Upper lobe of right lung (tissue), 1 donor: ENCODE results near the gene USP24. TPM values are rescaled to one million over a fixed set of nuclear protein-coding genes. Genes with fewer than 3 reads are reported as not detected.
A peak's percentile ranks its signal among the peaks of the same experiment; 100 is the strongest.

Experiments
- ATAC-seq: fragments of 200-7000 bp; cut with Tn5 transposase; one replicate; pipeline ENCODE4 v1.9.1; 2020; ENCODE audit warnings: mild to moderate bottlenecking, moderate library complexity
- DNase-seq: peaks from one replicate; pipeline ENCODE4 v3.0.0-alpha.2; 2020
- H3K27ac ChIP-seq: fragments of 200-600 bp; one replicate; pipeline ENCODE4 v1.8.0; 2022
- H3K27me3 ChIP-seq: fragments of 200-600 bp; one replicate; pipeline ENCODE4 v1.8.0; 2022; ENCODE audit warnings: mild to moderate bottlenecking
- H3K36me3 ChIP-seq: fragments of 200-600 bp; one replicate; pipeline ENCODE4 v1.8.0; 2022
- H3K4me1 ChIP-seq: fragments of 200-600 bp; one replicate; pipeline ENCODE4 v1.8.0; 2022
- H3K4me3 ChIP-seq: fragments of 200-600 bp; one replicate; pipeline ENCODE4 v1.8.0; 2022; ENCODE audit warnings: mild to moderate bottlenecking
- H3K9me3 ChIP-seq: fragments of 200-600 bp; one replicate; pipeline ENCODE4 v1.8.0; 2022
- CTCF ChIP-seq: fragments of 200-600 bp; IDR thresholded peaks from one replicate; pipeline ENCODE4 v1.8.0; 2022; ENCODE audit warnings: antibody characterized with exemption
- intact Hi-C: fragments of 100-400 bp; cut with DNase I; formaldehyde crosslinking; loops from one replicate; pipeline ENCODE4 v1.11.0; 2022
- total RNA-seq: library from RNA; stranded (reverse); fragmentation: NEBNext Ultra II Directional; extraction: Animal tissue kit (Norgen Biotek cat#: 25700); gene quantifications from one replicate; pipeline ENCODE4 v1.2.1, GENCODE V29; 2021
- donor health status: DM: no; HTN: yes; CAD: no; lungs with severe emphysema.

USP24 gene
- total RNA-seq, 1 donor from 2014 or later = 39.5 TPM

GRCh38 chr1:55107101-55107500 is 108.1 kb downstream of the USP24 start:
- H3K36me3 ChIP-seq = peaks cover 97% of the 10 kb centered on the region
- no peak overlapping the region for H3K4me3 ChIP-seq
- no peaks in the 10 kb centered on the region for H3K9me3 ChIP-seq
- no peaks in the 10 kb centered on the region for H3K27me3 ChIP-seq
- no peak overlapping the region for H3K27ac ChIP-seq
- no peak for TF ChIP-seq CTCF
- H3K4me1 ChIP-seq = no peaks in the 10 kb centered on the region
- DNase-seq (no peak), ATAC-seq (no peak)
- intact Hi-C loops = no loop called here

- Histone ChIP-seq H3K36me3 (peaks cover 98% of the 10 kb centered on the region), H3K9me3 (no peaks in the 10 kb centered on the region), H3K27me3 (no peaks in the 10 kb centered on the region), H3K4me1 (no peaks in the 10 kb centered on the region), H3K4me3 (no peak overlapping the region), H3K27ac (no peak overlapping the region)
- DNase-seq (no peak), ATAC-seq (no peak)
- no peak for TF ChIP-seq CTCF
- intact Hi-C loops = no loop called here
Measured at GRCh38 chr1:55103891-55104290, 111.3 kb downstream of the USP24 start.

GRCh38 chr1:55095095-55095494 is 120.1 kb downstream of the USP24 start:
- intact Hi-C loops = no loop called here
- TF ChIP-seq CTCF = no peak
- Histone ChIP-seq H3K27ac (no peak overlapping the region), H3K4me1 (no peaks in the 10 kb centered on the region), H3K27me3 (no peaks in the 10 kb centered on the region), H3K36me3 (peaks cover 100% of the 10 kb centered on the region), H3K4me3 (no peak overlapping the region), H3K9me3 (no peaks in the 10 kb centered on the region)
- ATAC-seq (no peak), DNase-seq (no peak)

GRCh38 chr1:55092475-55092874 is 122.7 kb downstream of the USP24 start:
- DNase-seq = no peak
- Histone ChIP-seq H3K36me3 (peaks cover 100% of the 10 kb centered on the region), H3K4me3 (no peak overlapping the region), H3K27ac (no peak overlapping the region), H3K4me1 (no peaks in the 10 kb centered on the region), H3K9me3 (no peaks in the 10 kb centered on the region), H3K27me3 (no peaks in the 10 kb centered on the region)
- no peak for ATAC-seq
- TF ChIP-seq CTCF = no peak
- intact Hi-C loops = no loop called here

GRCh38 chr1:55089683-55090082 is 125.5 kb downstream of the USP24 start:
- TF ChIP-seq CTCF = no peak
- intact Hi-C loops = no loop called here
- H3K27me3 ChIP-seq = no peaks in the 10 kb centered on the region
- ATAC-seq (no peak), DNase-seq (no peak)
- no peaks in the 10 kb centered on the region for H3K9me3 ChIP-seq
- H3K36me3 ChIP-seq = peaks cover 99% of the 10 kb centered on the region
- H3K4me1 ChIP-seq = no peaks in the 10 kb centered on the region
- no peak overlapping the region for H3K4me3 ChIP-seq
- no peak overlapping the region for H3K27ac ChIP-seq

GRCh38 chr1:55088413-55088812 is 126.8 kb downstream of the USP24 start:
- Histone ChIP-seq H3K4me1 (no peaks in the 10 kb centered on the region), H3K4me3 (no peak overlapping the region), H3K27me3 (no peaks in the 10 kb centered on the region), H3K27ac (no peak overlapping the region), H3K36me3 (peaks cover 99% of the 10 kb centered on the region), H3K9me3 (no peaks in the 10 kb centered on the region)
- no peak for TF ChIP-seq CTCF
- peak; percentile 86 for ATAC-seq
- intact Hi-C loops = no loop called here
- no peak for DNase-seq
